ENCODE data around the gene LAG3. TPM values are rescaled to one million over a fixed set of nuclear protein-coding genes. Genes with fewer than 3 reads are reported as not detected.

LAG3 gene
- total RNA-seq, 4 donors from 2014 or later: 0.41 to 14.6 (median 4.0) TPM

- Histone ChIP-seq H3K27me3 (no peaks in the 10 kb centered on the region), H3K4me3 (peak overlapping the region in 1 of 2 donors; percentile 41), H3K27ac (peak overlapping the region; percentile 74 to 98), H3K9me3 (no peaks in the 10 kb centered on the region), H3K36me3 (no peaks in the 10 kb centered on the region), H3K4me1 (peaks cover 0 to 4% of the 10 kb centered on the region in 2 donors)
- DNase-seq: no peak
- intact Hi-C loops (cut with DNase I; ENCODE audit: low total_unique reads): no loop called here
- TF ChIP-seq CTCF (IDR thresholded peaks at IDR 0.05) (no peak), POLR2A (IDR thresholded peaks at IDR 0.05) (no peak)
Observed at GRCh38 chr12:6772726-6773589, 638 bp downstream of the LAG3 start.

- Histone ChIP-seq H3K4me1 (peaks cover 0 to under 1% of the 10 kb centered on the region in 2 donors), H3K9me3 (no peaks in the 10 kb centered on the region), H3K27me3 (no peaks in the 10 kb centered on the region), H3K4me3 (peak overlapping the region in 1 of 2 donors; percentile 41), H3K36me3 (no peaks in the 10 kb centered on the region), H3K27ac (peak overlapping the region; percentile 74 to 98)
- DNase-seq: no peak
- TF ChIP-seq POLR2A (IDR thresholded peaks at IDR 0.05) (no peak), CTCF (IDR thresholded peaks at IDR 0.05) (no peak)
- intact Hi-C loops (cut with DNase I; ENCODE audit: low total_unique reads): no loop called here
Observed at GRCh38 chr12:6773590-6774351, 1.5 kb downstream of the LAG3 start.

- intact Hi-C loops (cut with DNase I; ENCODE audit: low total_unique reads): no loop called here
- Histone ChIP-seq H3K9me3 (no peaks in the 10 kb centered on the region), H3K4me1 (no peaks in the 10 kb centered on the region), H3K36me3 (no peaks in the 10 kb centered on the region), H3K27me3 (no peaks in the 10 kb centered on the region), H3K27ac (peak overlapping the region; percentile 74 to 98), H3K4me3 (no peak overlapping the region)
- no peak for TF ChIP-seq POLR2A (IDR thresholded peaks at IDR 0.05)
- no peak for TF ChIP-seq CTCF (IDR thresholded peaks at IDR 0.05)
- no peak for DNase-seq
Observed at GRCh38 chr12:6774499-6775062, 2.3 kb downstream of the LAG3 start.

GRCh38 chr12:6775185-6776174, 3.2 kb downstream of the LAG3 start:
- TF ChIP-seq POLR2A (IDR thresholded peaks at IDR 0.05): no peak
- TF ChIP-seq CTCF (IDR thresholded peaks at IDR 0.05): no peak
- no peak for DNase-seq

More at GRCh38 chr12:6775185-6776174, 3.2 kb downstream of the LAG3 start:
- Histone ChIP-seq H3K9me3 (no peaks in the 10 kb centered on the region), H3K4me1 (no peaks in the 10 kb centered on the region), H3K36me3 (no peaks in the 10 kb centered on the region), H3K27me3 (no peaks in the 10 kb centered on the region), H3K4me3 (no peak overlapping the region), H3K27ac (no peak overlapping the region)
- intact Hi-C loops (cut with DNase I; ENCODE audit: low total_unique reads): no loop called here
